HG02763 (cell line): ENCODE results near the gene BTBD1.
"Not testable (repeated sequence)": the region's sequence is repeated elsewhere in the genome, so short reads cannot be mapped to it uniquely, and the experiment has no call there.

Experiments
- ATAC-seq: cut with Tn5 transposase; IDR thresholded peaks from one replicate; pipeline ENCODE4 v1.9.1; 2021; ENCODE audit warnings: mild to moderate bottlenecking, moderate library complexity; ENCODE audit not compliant: unreplicated experiment

The BTBD1 gene

GRCh38 chr15:83098079-83098478, 31.0 kb upstream of the BTBD1 start:
- ATAC-seq: no peak

GRCh38 chr15:83094583-83094982, 27.5 kb upstream of the BTBD1 start:
- no peak for ATAC-seq

GRCh38 chr15:83092309-83092976, 25.4 kb upstream of the BTBD1 start:
- ATAC-seq: peak; percentile 48

- not testable (repeated sequence) for ATAC-seq
These were observed 24.9 kb upstream of the BTBD1 start for GRCh38 chr15:83091965-83092308.

GRCh38 chr15:83090465-83090864, 23.4 kb upstream of the BTBD1 start:
- no peak for ATAC-seq

GRCh38 chr15:83088876-83089275, 21.8 kb upstream of the BTBD1 start:
- ATAC-seq: no peak

GRCh38 chr15:83087576-83087975, 20.5 kb upstream of the BTBD1 start:
- no peak for ATAC-seq

- ATAC-seq: not testable (repeated sequence)
These were observed 19.0 kb upstream of the BTBD1 start for GRCh38 chr15:83085864-83086552.

GRCh38 chr15:83085461-83085860, 18.4 kb upstream of the BTBD1 start:
- not testable (repeated sequence) for ATAC-seq

GRCh38 chr15:83082730-83083386, 15.8 kb upstream of the BTBD1 start:
- ATAC-seq: no peak

- no peak for ATAC-seq
These were observed 14.4 kb upstream of the BTBD1 start for GRCh38 chr15:83081256-83082014.

GRCh38 chr15:83078712-83079111, 11.7 kb upstream of the BTBD1 start:
- no peak for ATAC-seq

GRCh38 chr15:83077491-83078230, 10.6 kb upstream of the BTBD1 start:
- no peak for ATAC-seq

- ATAC-seq: not testable (repeated sequence)
These were observed 2.2 kb upstream of the BTBD1 start for GRCh38 chr15:83069211-83069642.

- ATAC-seq: no peak
These were observed 1.0 kb upstream of the BTBD1 start for GRCh38 chr15:83068054-83068453.

GRCh38 chr15:83067638-83067962, 548 bp upstream of the BTBD1 start:
- ATAC-seq: no peak

- no peak for ATAC-seq
These were observed 868 bp downstream of the BTBD1 start for GRCh38 chr15:83066034-83066733.

- ATAC-seq: no peak
These were observed 1.6 kb downstream of the BTBD1 start for GRCh38 chr15:83065431-83065830.

GRCh38 chr15:83064859-83065258, 2.2 kb downstream of the BTBD1 start:
- no peak for ATAC-seq

- no peak for ATAC-seq
These were observed 3.5 kb downstream of the BTBD1 start for GRCh38 chr15:83063551-83063950.
